GM19035 (cell line): Measurements from ENCODE around the gene RBMX.
"Not testable (repeated sequence)": the region's sequence is repeated elsewhere in the genome, so short reads cannot be mapped to it uniquely, and the experiment has no call there.

Experiments
- ATAC-seq: cut with Tn5 transposase; IDR thresholded peaks from one replicate; pipeline ENCODE4 v1.9.1; 2021; ENCODE audit not compliant: unreplicated experiment

The RBMX gene

DNA sequence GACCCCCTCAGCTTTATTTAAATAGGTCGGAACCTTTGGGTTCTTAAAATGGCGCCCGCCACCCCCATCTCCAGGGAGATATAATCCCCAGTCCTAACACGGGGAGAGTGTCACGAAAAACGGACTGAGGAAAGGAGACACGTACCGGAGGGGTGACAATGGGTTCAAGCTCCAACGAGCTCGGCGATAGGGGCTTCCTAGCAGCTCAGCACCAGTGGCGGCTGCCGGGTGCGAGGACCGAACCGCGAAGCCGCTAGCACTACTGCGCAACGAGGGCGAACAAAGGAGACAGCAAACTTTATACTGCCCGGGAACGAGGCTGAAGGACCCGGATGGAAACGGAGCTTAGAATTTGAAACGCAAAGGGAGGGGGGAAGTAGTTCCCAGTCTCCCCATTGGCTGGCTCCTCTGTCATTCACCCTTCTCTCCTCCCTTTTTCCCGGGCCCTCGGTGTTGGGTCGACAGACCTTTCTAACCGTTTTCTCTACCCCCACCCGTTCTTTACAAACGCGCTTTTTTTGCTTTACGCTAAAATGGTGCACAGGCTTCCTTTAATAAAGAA, at the start of gene RBMX:
RBMX (minus strand) TSS at position 274 of the 562 bp plus-strand sequence. CDS start 1,298 bp downstream, outside the sequence.
- peak; percentile 97 for ATAC-seq

DNA sequence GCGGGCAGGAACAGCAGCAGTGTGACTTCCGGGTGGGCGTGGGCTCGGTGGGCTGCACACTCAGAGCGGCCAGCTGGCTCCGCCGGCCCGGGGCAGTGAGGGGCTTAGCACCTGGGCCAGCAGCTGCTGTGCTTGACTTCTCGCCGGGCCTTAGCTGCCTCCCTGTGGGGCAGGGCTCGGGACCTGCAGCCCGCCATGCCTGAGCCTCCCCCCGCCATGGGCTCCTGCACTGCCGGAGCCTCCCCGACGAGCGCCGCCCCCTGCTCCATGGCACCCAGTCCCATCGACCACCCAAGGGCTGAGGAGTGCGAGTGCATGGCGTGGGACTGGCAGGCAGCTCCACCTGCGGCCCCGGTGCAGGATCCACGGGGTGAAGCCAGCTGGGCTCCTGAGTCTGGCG, 40.9 kb upstream of the RBMX start:
- not testable (repeated sequence) for ATAC-seq

DNA sequence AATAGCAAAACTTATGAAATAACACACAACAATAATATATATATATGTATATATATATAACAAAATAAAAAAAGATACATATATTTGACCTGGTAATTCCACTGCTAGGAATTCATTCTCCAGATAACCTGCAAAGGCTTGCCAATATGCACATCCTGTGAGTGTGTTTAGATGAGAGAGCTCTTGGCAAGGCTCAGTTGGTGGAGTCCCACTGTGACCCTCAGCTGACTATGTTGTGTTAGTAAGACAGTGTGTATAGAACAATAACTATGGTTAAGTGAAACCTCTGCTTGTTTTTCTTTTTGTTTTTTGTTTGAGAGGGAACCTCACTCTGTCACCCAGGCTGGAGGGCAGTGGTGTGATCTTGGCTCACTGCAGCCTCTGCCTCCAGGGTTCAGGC, 39.5 kb upstream of the RBMX start:
- ATAC-seq, result no peak

DNA sequence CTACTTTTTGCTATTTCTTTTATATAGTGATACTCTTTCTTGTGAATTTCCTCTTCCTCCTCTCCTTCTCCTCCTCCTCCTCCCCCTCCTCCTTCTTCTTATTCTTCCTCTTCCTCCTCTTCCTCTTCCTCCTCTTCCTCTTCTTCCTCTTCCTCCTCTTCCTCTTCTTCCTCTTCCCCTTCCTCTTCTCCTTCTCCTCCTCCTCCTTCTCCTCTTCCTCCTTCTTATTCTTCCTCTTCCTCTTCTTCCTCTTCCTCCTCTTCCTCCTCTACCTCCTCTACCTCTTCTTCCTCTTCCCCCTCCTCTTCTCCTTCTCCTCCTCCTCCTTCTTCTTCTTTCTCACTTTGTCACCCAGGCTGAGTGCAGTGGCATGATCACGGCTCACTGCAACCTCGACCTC, 36.3 kb upstream of the RBMX start:
- no peak for ATAC-seq

DNA sequence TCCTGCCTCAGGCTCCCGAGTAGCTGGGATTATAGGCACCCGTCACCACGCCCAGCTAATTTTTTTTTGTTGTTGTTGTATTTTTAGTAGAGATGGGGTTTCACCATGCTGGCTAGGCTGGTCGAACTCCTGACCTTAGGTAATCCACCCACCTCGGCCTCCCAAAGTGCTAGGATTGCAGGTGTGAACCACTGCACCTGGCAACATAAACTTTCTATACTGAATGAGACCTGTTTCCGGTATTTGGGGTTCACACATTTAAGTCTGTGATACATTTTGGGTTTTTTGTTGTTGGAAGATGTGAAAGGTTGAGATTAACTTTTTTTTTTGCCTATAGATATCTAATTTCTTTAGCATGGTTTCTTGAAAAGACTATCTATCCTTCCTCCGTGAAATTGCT, 31.1 kb upstream of the RBMX start:
- ATAC-seq, result not testable (repeated sequence)

DNA sequence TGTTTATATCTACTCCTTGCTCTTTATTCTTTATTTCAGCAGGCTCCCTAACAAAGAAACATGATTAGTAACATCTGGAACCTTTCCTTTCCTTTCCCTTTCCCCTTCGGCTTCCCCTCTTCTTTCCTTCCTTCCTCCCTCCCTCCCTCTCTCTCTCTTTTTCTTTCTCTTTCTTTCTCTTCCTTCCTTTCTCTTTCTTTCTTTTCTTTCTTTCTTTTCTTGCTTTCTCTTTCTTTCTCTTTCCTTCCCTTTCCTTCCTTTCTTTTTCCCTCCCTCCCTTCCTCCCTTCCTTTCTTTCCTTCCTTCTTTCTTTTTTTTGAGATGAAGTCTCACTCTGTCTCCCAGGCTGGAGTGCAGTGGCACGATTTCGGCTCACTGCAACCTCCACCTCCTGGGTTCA, 30.7 kb upstream of the RBMX start:
- ATAC-seq, result no peak

DNA sequence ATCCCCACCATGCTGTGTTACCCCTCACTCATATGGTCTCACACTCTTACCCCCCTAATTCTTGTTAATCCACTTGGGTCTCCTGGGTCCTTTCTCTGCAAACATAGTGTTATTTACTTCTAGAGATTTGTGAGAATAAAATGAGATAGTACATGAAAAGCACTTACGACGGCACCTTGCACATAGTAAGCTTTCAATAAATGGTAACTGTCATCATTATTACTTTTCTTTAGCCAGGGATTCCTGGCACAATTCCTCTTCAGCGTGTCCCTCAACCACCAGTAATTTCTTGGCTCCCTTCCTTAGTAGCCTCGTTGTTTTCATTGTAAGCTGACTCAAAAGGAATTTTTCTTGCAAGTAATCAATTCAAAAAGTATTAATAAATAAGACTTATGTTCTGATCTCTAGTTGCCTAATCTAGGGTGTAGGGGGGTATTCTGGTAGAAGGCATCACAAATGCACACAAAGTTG, 30.1 kb upstream of the RBMX start:
- no peak for ATAC-seq

DNA sequence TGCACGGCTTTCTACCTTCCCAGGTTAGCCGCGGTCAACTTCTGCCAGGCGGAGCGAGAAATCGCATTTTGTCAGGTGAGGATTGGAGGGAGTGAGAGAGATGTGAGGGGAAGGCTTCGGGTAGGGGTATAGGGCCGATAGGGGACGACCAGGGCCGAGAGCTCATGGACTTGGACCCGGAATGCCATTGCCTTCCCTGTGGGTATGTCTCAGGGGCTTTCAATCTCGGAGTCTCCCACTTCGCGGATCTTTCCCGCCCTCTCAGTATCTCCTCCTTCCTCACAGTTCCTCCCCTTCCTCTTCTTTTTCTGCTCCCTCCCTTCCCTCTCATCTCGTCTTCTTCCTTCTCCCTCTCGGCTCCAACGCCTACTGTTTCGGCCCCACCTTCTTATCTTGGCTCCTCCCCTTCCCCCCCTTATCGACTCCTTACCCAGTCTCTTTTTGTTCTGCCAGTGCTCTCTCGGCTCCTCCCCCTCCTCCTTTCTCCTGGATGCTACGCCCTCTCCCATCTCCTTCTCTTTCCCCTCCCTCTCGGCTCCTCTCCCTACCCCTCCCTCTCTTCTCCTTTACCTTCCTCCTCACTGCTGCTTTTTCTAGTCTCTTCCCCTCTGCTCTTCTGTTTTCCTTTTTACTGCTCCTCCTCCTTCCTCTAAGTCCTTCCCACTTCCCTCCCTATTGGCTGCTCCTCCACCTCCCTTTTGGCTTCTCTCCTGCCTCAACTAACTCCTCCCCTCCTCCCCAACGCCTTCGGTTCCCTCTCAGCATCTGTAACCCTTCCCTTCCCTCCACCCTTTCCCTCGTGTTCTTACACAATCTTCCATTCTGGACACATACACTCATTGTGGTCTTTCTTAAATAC, 29.4 kb upstream of the RBMX start:
- ATAC-seq, result peak; percentile 63

DNA sequence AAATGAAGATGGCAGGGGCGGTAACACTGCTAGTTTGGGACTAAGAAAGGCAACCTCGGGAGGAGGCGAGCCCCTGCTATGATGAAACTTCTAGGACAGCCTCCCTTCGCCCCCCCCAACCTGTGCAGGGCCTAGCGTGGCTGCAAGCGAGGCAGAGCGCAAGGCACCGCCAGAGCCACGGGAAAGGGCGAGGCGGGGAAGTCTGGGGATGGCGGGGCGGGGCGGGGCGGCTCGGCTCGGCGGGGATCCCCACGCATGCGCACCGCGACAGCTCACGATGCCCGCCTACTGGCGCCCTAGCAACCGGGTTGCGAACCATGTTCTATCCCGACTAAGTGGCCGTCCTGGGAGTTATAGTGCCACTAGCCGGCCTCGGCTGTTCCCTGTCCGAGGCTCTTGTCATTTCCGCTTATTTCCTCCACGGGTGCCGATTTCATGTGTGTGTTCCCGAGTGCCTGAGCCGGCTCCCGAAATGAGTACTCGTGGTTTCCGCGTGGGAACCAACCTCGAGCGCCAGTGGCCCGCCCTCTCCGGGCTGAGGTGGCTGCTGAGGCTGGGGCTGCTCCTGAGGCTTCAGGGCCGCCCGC, 28.7 kb upstream of the RBMX start:
- ATAC-seq, result peak; percentile 68

DNA sequence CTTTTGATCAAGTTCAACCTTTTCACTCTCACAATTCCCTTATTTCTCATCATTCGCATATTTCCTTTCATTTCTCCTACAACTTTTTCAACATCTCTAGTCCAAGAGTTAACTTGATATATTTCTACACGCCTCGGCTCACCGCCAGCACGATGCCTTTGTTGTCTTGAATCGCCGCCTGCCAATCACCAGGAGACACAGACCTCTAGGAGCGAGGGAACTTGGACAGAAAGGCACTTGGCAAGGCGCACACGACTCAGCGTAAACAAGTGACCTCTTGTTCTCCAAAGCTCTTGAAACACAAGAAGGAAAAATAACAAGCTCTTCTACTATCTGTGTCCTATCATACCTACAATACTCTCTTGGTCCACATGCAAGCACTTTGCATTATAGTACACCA, 27.1 kb upstream of the RBMX start:
- ATAC-seq, result no peak

DNA sequence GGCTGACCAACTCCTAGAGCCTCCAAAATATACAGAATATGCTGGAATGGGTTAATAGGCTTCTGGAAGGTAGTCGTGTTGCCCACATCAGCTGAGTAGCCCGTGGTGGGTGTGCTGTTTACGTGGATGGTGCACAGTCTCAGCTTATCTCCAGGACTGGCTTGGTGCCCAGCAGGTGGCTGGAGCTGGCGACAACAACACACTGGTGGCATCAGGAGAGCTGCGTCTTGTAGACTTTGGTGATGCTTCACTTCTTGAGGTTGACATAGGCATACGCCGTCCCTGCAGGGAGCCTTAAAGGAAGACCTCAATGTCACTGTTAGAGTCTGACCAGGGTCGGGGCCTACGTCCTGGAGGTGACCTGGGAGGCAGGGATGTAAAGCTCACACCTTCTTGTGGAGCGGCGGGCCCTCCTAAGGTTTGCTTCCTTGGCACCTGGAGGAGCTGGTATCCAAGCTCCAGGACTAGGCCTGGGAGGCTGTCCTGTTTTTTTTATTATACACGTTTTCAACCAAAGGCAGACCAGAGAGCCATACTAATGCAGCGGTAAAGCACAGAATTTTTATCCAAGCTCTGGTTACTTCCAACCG, 26.5 kb upstream of the RBMX start:
- no peak for ATAC-seq

DNA sequence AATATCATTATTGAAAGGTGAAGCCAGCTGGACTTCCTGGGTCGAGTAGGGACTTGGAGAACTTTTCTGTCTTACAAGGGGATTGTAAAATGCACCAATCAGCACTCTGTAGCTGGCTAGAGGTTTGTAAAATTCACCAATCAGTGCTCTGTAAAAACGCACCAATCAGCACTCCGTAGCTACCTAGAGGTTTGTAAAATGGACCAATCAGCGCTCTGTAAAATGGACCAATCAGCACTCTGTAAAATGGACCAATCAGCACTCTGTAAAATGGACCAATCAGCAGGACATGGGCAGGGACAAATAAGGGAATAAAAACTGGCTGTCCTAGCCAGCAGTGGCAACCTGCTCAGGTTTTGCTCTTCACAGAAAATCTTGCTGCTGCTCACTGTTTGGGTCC, 23.5 kb upstream of the RBMX start:
- ATAC-seq, result not testable (repeated sequence)

DNA sequence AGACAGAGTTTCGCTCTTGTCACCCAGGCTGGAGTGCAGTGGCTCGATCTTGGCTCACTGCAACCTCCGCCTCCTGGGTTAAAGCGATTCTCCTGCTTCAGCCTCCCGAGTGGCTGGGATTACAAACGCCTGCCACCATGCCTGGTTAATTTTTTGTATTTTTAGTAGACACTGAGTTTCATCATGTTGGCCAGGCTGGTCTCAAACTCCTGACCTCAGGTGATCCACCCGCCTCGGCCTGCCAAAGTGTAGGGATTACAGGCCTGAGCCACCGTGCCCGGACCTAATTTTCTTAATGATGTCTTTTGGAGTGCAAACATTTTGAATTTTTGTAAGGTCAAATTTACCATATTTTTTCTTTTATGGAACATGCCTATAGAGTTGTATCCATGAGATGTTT, 19.5 kb upstream of the RBMX start:
- not testable (repeated sequence) for ATAC-seq

DNA sequence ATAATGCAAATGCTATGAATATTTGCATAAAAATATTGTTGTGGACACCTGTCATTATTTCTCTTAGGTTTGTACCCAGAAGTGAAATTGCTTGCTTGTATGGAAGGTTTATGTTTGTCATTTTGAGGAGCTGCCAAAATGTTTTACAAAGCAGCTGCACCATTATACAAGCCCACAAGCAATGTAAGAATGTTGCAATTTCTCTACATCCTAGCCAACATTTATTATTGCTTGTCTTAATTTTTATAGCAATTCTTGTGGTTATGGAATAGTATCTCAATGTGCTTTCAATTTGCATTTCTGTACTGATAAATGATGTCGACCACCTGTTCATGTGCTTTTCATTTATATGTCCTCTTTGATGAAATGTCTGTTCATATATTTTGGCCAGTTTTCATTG, 18.7 kb upstream of the RBMX start:
- ATAC-seq, result no peak

DNA sequence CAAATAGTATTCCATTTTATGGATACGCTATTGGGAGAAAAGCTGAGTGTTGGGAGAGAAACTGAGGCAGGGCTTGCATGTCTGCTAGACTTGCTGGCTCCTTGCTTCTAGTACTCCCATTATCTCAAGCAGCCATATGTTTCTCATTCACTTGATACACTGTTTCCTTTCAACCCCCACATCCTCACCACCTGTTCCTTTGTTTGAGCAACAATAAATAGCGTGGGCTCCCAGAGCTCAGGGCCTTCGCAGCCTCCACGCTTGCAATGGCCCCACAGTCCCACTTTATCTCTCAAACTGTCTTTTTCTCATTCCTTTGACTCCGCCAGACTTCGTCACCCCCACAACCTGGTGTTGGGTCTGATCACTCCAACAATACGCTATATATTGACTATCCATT, 18.2 kb upstream of the RBMX start:
- ATAC-seq, result not testable (repeated sequence)

DNA sequence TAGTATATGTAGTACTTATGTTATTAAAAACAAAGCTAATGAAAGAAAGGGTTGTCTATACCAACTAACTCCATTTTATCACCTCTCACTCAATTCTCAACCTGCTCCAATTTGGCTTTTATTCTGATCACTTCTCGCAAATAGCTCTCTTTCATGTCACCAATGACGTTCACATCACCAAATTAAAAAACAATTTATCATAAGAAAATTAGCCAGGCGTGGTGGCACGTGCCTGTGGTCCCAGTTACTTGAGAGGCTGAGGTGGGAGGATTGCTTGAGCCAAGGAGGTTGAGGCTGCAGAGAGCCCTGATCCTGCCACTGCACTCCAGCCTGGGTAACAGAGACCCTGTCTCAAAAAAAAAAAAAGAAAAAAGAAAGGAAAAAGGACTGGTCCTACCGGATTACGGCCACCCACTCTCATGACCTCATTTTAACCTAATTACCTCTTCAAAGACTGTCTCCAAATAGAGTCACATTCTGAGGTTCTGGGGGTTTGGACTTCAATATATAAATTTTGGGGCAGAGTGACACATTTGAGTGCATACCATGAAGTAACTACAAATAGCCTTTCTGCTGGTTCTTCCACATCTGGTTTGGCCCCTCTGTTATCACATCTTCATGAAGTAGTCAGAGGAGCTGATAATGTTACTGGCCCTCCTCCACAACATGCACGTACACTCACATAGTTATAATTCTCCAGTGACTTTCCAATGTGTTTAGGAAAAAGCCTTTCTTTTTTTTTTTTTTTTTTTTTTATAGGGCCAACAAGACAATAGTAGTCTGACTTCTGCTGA, 15.8 kb upstream of the RBMX start:
- ATAC-seq, result no peak

DNA sequence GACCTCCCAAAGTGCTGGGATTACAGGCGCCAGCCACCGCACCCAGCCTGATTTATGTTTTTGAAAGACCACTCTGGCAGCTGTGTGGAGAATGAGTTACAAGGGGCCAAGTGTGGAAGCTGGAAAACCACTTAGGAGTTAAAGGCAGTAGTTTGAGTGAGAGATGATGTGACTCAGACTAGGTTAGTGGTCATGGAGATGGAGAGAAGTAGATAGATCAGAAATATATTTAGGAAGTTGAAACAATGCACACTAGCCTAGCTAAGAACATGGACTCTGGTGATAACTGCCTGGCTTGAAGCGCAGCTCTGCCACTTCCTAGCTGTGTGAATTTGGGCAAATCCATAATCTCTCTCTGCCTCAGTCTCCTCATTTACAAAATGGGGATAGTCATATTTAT, 11.9 kb upstream of the RBMX start:
- no peak for ATAC-seq

DNA sequence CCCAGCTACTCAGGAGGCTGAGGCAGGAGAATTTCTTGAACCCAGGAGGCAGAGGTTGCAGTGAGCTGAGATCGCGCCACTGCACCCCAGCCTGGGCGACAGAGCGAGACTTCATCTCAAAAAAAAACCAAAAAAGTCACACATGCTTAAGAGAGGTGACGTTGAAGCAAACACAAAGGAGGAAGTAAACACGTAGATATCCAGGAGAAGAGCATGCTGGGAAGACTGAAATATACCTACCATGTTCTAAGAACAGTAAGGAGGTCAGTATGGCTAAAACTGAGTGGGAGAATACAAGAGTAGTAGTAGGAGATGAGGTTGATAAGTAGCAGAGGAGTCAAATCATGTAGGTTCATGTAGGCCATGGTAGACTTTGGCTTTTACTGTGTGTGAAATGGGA, 10.1 kb upstream of the RBMX start:
- ATAC-seq, result not testable (repeated sequence)

DNA sequence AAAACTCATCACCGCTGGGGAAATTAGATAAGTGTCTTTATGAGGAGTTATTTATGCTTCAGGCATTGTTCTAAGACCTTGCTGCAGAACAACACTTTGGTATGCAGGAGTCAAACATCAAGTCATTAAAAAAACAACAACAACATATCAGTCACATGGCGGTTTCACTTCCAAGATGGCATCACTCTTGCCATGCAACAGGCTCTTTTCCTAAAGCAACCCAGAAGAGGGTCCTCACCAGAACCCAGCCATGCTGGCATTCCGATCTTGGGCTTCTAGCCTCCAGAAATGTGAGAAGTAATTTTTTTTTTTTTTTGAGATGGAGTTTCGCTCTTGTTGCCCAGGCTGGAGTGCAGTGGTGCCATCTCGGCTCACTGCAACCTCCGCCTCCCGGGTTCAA, 8.7 kb upstream of the RBMX start:
- ATAC-seq, result no peak

DNA sequence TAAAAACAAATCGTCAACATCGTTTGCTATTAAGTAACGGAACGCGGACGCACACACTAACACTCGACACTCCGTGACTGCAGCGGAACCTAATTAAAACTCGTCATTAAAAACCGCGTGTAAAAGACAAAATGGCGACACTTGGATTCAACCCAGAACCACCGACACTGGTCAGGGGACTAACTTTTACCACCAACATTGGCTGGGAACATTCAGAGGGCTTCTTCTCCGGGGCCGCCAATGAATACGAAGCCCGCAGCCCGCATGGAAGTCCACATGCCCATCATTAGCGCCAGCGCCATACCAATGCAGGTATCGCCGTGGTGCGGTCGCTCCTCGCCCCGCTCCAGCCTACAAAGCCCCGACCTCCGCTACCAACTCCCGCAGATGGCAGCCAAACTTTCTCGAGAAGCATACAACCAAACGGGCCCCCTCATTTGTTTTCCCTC, 498 bp downstream of the RBMX start:
- peak; percentile 23 for ATAC-seq
